Measurements from ENCODE around the gene CTAGE9.

Gene CTAGE9

GRCh38 chr6:131669891-131670290 is 40.9 kb downstream of the CTAGE9 start:
- no peak for DNase-seq (ENCODE audit: low spot score)

GRCh38 chr6:131663578-131664165 is 47.1 kb downstream of the CTAGE9 start:
- no peak for DNase-seq (ENCODE audit: low spot score)

- DNase-seq (ENCODE audit: low spot score) = no peak
Observed at GRCh38 chr6:131660195-131660594, 50.6 kb downstream of the CTAGE9 start.
